Measurements from ENCODE around the gene REL.

- no peak for TF ChIP-seq MAX (IDR thresholded peaks at IDR 0.05)
- TF ChIP-seq TAF1 (IDR thresholded peaks at IDR 0.05; ENCODE audit: low read depth), result no peak
- TF ChIP-seq FOXM1 (IDR thresholded peaks at IDR 0.05; ENCODE audit: borderline replicate concordance, low read depth), result no peak
- TF ChIP-seq USF1 (IDR thresholded peaks at IDR 0.05), result no peak
- no peak for TF ChIP-seq YY1 (IDR thresholded peaks at IDR 0.05; ENCODE audit: low read depth)
- no peak for TF ChIP-seq ZBTB7A (IDR thresholded peaks at IDR 0.05; ENCODE audit: low read depth)
- TF ChIP-seq RAD21 (IDR thresholded peaks at IDR 0.05; ENCODE audit: low read depth), result no peak
- TF ChIP-seq EP300 (IDR thresholded peaks at IDR 0.05; ENCODE audit: borderline replicate concordance), result no peak
- no peak for TF ChIP-seq EGR1 (IDR thresholded peaks at IDR 0.05)
- TF ChIP-seq TEAD4 (IDR thresholded peaks at IDR 0.05), result no peak
- no peak for TF ChIP-seq CREB1 (IDR thresholded peaks at IDR 0.05; ENCODE audit: low read depth)
- TF ChIP-seq REST (IDR thresholded peaks at IDR 0.05; ENCODE audit: low read depth), result no peak
- TF ChIP-seq NFIC (IDR thresholded peaks at IDR 0.05), result no peak
- TF ChIP-seq CEBPB (IDR thresholded peaks at IDR 0.05), result no peak
Measured at GRCh38 chr2:60885683-60886082, 4.3 kb downstream of the REL start.
